ACC112 (cell line): ENCODE measurements around the gene RAC3.

Source experiments
- H2AFZ ChIP-seq: fragments of 200-600 bp; sonication (generic); one replicate; pipeline ENCODE4 v1.6.0; 2017; ENCODE audit warnings: antibody characterized with exemption, low read length; ENCODE audit not compliant: unreplicated experiment
- H3K27ac ChIP-seq: fragments of 200-600 bp; sonication (generic); 2 replicates; pipeline ENCODE4 v1.5.1; 2014; ENCODE audit warnings: low read depth, mild to moderate bottlenecking, antibody characterized with exemption, low read length, moderate library complexity
- H3K27me3 ChIP-seq: fragments of 200-600 bp; sonication (generic); 2 replicates; pipeline ENCODE4 v1.6.1; 2014; ENCODE audit warnings: mild to moderate bottlenecking, antibody characterized with exemption, low read length, moderate library complexity, mixed read lengths; ENCODE audit not compliant: insufficient read depth
- H3K36me3 ChIP-seq: fragments of 200-600 bp; sonication (generic); 2 replicates; pipeline ENCODE4 v1.6.1; 2016; ENCODE audit warnings: mild to moderate bottlenecking, antibody characterized with exemption, low read length, moderate library complexity, mixed read lengths; ENCODE audit not compliant: insufficient read depth
- H3K4me1 ChIP-seq: fragments of 200-600 bp; sonication (generic); one replicate; pipeline ENCODE4 v1.6.1; 2016; ENCODE audit warnings: low read length, mixed read lengths; ENCODE audit not compliant: insufficient read depth, unreplicated experiment, control insufficient read depth
- H3K4me3 ChIP-seq: fragments of 200-600 bp; sonication (generic); 2 replicates; pipeline ENCODE4 v1.5.1; 2014; ENCODE audit warnings: mild to moderate bottlenecking, low read depth, low read length
- H3K79me2 ChIP-seq: fragments of 200-600 bp; sonication (generic); one replicate; pipeline ENCODE4 v1.6.0; 2016; ENCODE audit warnings: low read length; ENCODE audit not compliant: control insufficient read depth, unreplicated experiment, insufficient read depth

The RAC3 gene

DNA sequence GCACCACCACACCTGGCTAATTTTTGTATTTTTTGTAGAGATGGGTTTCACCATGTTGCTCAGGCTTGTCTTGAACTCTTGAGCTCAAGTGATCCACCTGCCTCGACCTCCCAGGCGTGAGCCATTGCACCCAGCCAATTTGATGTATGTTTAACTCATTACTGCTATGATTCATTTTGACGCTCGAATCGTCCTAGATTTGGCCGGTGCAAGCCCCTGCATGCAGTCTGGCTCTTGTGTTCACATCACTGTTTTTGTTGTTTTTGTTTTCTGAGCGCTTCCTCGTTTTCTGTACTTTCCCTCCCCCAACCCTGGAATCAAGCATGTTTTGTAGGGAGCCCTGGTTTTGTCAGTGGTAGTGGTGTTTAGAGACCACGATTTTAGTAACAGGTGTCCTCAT is 42.0 kb downstream of the RAC3 start:
- Histone ChIP-seq H3K4me3 (no peak overlapping the region), H3K27ac (no peak overlapping the region), H3K27me3 (no peaks in the 10 kb centered on the region), H3K79me2 (no peaks in the 10 kb centered on the region), H3K4me1 (no peaks in the 10 kb centered on the region), H2AFZ (no peak overlapping the region), H3K36me3 (no peaks in the 10 kb centered on the region)

DNA sequence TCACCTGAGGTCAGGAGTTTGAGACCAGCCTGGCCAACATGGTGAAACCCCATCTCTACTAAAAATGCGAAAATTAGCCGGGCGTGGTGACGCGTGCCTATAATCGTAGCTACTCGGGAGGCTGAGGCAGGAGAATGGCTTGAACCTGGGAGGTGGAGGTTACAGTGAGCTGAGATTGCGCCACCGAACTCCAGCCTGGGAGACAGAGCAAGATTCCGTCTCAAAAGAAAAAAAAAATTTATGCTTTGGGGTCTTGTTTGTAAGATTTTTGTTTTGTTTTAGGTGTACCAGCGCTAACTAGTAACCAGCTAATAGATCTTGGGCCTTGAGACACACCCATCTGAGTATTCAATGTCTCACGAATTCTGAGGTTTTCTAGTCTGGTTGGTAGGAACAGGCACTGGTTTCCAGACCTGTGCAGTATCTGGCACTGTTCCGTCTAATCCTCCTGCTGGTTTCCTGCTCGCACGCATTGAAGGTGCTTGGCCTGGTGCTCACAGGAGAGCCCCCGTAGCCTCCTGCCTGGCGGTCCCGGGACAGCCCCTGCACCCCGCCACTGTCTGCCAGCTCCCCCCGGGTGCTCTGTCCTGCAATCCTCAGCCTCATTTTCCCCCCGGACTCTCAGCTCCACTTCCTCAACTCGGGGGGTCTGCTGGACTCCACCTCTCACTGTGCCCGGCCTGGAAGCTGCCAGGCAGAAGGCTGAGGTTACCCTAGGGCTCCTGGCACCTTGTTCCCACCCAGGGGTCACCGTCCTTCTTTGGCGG is 44.7 kb downstream of the RAC3 start:
- Histone ChIP-seq H3K36me3 (peaks cover 10% of the 10 kb centered on the region; the same call in 1 of the 2 replicates), H3K27me3 (no peaks in the 10 kb centered on the region), H3K4me3 (no peak overlapping the region), H2AFZ (no peak overlapping the region), H3K79me2 (no peaks in the 10 kb centered on the region), H3K27ac (no peak overlapping the region), H3K4me1 (no peaks in the 10 kb centered on the region)

DNA sequence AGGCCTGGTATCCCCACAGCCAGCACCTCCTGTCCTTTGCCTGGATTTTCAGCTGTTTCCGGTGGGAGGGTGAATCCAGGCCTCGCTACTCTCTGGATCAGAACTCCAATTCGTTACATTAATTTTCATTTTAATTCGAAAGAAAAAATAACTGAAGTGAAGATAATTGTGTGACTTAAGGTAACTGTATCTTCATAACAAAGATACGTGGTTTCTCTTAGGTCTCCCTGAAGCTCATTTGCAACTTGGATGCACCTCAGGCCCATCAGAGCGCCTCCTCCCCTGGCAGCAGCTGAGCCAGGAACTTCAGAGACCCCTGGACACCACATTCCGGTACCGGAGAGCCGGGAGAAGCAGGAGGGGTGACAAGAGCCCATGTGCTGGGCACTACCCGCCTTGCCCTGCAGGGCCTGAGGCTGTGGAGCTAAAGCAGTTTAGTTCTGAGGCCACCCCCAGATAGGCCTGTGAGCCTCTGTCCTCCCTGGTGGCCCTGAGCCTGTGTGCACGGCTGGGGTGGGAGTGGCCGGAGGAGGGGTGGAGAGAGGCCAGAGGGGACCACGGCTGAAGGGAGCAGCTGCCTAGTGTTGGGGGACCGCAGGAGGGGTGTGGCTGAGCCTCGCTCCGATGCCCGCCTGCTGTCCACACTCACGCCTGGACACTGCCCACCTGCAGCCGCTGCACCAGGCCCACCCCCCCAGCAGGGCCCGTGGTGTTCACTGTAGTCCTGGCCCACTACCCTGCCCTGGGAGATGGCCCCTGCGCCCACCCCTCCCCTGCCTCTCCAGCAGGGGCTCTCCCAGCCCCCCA is 45.5 kb downstream of the RAC3 start:
- Histone ChIP-seq H3K4me3 (no peak overlapping the region), H3K4me1 (no peaks in the 10 kb centered on the region), H3K36me3 (peaks cover 10% of the 10 kb centered on the region; the same call in 1 of the 2 replicates), H3K27me3 (no peaks in the 10 kb centered on the region), H3K27ac (no peak overlapping the region), H2AFZ (no peak overlapping the region), H3K79me2 (no peaks in the 10 kb centered on the region)

DNA sequence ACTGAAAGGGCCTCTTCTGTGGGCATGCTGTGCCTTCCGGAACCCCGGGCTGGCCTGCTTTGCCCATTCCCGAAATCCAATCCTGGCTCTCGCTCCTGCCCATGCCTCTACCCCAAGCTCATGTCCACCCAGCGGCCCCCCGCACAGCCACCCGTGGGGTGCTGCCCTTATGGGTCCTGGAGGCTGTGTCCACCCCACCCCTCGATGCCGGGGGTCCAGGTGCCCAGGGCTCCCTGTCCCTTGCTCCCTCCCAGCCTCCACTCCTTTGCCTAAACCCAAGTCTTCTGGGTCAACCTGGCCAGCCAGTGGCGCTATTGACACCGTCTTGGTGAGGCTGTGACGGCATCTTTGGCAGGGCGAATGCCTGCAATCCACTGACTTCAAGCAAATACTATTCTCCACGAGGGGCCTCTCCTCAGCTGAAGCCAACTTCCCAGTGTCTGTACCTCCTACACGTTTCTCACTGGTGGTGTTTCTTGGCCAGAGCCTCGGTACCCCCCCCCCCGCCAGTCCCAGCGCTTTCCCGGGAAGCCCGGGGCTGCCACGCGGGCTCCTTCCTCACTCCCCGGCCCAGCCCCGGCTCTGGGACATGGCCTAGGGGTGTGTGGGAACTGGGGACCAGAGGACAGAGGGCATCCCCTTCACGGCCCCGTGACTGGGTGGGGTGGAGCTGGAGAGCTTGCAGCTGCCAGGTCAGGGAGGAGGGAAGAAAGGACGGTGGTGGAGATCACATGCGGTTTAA is 46.3 kb downstream of the RAC3 start:
- Histone ChIP-seq H3K27me3 (no peaks in the 10 kb centered on the region), H2AFZ (no peak overlapping the region), H3K36me3 (peaks cover 10% of the 10 kb centered on the region; the same call in 1 of the 2 replicates)

DNA sequence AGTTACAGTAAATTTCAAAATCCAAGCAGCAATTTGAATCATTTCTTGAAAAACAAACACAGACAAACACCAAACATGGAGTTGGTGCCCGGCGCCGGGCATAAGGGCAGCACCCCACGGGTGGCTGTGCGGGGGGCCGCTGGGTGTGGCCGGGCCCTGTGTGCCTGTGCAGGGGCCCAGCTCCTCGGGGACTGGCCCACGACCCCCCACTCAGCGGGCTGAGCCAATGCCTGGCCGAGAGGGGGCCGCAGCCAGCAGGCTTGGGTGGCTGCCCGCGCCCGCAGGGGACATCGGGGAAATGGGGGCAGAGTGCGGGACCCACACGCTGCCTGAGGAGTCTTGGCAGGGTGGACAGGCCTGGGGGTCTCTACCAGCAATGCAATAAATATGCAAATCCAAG is 47.0 kb downstream of the RAC3 start:
- Histone ChIP-seq H3K27ac (no peak overlapping the region), H3K27me3 (no peaks in the 10 kb centered on the region), H3K4me3 (no peak overlapping the region), H2AFZ (no peak overlapping the region), H3K79me2 (no peaks in the 10 kb centered on the region), H3K4me1 (no peaks in the 10 kb centered on the region), H3K36me3 (peaks cover 14% of the 10 kb centered on the region; the same call in 1 of the 2 replicates)

More for the DNA sequence above, 46.3 kb downstream of the RAC3 start:
- Histone ChIP-seq H3K4me1 (no peaks in the 10 kb centered on the region), H3K27ac (no peak overlapping the region), H3K79me2 (no peaks in the 10 kb centered on the region), H3K4me3 (no peak overlapping the region)

DNA sequence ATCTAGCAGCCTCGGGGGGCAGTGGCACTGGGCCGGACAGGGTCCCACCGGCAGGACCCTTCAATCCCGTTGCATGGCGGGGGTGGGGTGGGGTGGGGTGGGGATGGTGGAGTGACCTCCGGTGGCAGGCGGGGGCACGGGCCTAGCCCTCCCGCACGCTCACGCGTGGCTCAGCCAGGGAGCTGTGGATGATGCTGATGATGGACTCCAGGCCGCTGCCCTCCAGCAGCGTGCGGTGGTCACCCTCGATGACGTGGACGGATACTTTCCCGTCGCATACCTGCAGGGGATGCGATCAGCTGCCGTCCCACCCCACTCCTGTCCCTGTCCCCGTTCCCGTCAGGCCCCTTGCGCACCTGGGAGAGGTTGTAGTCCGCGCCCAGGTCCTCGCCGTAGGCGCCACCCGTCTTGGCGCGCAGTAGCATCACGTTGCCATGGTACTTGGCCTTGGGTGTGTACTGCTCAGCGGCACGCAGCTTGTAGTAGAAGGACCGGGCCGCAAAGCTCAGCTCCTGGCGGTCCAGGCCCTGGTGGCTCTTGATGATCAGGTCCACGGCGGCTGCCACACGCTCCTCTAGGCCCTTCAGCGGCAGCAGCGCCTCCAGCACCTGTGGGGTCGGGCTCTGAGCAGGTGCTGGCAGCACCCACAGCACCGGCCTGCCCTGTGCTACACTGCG is 47.7 kb downstream of the RAC3 start:
- Histone ChIP-seq H3K27me3 (no peaks in the 10 kb centered on the region), H3K36me3 (peaks cover 18% of the 10 kb centered on the region; the same call in 1 of the 2 replicates), H3K27ac (no peak overlapping the region), H3K4me3 (no peak overlapping the region), H2AFZ (no peak overlapping the region), H3K79me2 (no peaks in the 10 kb centered on the region), H3K4me1 (no peaks in the 10 kb centered on the region)

DNA sequence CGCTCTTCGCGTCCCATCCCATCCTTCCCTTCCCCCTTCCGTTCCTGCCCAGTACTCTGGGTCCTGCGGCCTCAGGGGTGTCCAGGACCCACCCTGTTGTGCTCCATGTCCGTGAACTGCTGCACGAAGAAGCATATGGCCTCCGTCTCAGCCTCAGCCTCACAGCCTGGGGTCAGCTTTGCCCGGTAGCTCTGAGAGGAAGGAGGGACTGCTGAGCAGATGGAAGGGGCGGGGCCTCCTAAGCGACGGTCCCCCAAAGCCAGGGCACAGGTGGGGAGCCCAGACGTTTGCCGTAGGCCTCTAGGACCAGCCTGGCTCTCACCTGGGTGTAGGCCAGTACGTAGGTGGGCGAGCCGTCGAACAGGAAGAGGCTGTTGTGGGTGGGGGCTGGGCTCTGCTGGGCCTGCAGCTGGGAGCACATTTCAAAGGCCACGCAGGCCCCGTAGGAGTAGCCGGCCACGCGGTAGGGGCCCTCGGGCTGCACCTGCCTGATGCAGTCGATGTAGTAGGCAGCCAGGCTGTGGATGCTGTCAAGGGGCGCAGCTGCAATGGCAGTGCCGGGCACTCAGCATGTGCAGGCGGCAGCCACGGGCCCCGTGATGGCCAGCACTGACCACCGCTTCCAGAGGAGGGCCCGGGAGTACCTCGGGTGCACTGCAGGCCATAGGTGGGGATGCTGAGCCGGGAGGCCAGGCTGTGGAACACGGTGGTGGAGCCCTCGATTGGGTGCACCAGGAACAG is 48.7 kb downstream of the RAC3 start:
- Histone ChIP-seq H2AFZ (no peak overlapping the region), H3K79me2 (no peaks in the 10 kb centered on the region), H3K27me3 (no peaks in the 10 kb centered on the region), H3K4me3 (no peak overlapping the region), H3K27ac (no peak overlapping the region), H3K4me1 (no peaks in the 10 kb centered on the region), H3K36me3 (peaks cover 22% of the 10 kb centered on the region; the same call in 1 of the 2 replicates)

DNA sequence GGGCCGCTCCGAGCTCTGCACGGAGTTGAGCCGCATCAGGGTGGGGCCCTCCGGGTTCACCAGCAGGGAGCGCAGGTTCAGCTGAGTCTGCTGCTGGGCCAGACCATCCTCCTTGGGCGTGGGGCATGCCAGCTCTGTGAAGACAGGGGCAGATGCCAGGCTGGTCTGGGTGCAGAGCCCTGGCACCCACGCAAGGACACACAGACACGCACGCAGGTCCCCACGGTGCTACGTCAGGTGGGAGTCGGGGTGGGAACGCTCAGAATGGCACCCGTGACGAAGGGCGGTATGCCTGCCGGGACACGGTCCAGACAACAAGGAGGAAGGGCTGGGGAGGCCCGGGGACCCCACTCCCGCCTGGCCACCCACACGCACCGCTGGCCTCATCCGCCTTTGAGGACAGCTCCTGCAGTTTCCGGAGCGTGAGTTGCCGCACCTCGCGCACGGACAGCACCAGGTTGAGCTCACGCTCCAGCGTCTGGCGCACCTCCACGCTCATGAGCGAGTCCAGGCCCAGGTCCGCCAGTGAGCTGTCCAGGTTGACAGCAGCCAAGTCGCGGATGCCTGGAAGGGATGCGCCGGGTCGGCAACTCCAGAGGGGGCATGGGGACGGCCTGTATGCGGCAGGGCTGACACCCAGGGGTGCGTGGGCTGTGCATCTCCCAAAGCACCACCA is 49.4 kb downstream of the RAC3 start:
- peaks cover 22% of the 10 kb centered on the region; the same call in 1 of the 2 replicates for H3K36me3 ChIP-seq

DNA sequence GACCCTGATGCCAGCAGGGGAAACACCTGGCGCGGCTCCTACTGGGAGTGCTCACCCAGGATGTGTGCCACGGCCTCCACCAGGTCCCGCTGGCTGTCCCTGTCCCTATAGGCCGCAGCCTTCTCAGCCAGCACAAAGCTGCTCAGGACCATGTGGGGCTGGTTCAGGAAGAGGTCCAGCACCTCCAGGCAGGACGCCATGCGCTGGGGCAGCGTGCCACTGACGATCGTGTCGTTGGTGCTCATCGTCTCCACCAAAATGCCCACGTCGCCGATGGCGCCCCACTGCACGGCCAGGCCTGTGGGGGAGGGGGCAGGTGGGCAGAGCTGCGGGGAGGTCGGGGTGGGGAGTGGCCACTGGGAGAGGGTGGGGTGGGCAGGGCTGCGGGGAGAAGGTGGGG is 50.1 kb downstream of the RAC3 start:
- no peaks in the 10 kb centered on the region for H3K79me2 ChIP-seq

More for the DNA sequence above, 49.4 kb downstream of the RAC3 start:
- no peaks in the 10 kb centered on the region for H3K4me1 ChIP-seq
- no peak overlapping the region for H2AFZ ChIP-seq
- no peak overlapping the region for H3K4me3 ChIP-seq
- no peak overlapping the region for H3K27ac ChIP-seq
- H3K79me2 ChIP-seq: no peaks in the 10 kb centered on the region
- no peaks in the 10 kb centered on the region for H3K27me3 ChIP-seq

More for the DNA sequence above, 50.1 kb downstream of the RAC3 start:
- H2AFZ ChIP-seq: no peak overlapping the region
- no peak overlapping the region for H3K27ac ChIP-seq
- H3K27me3 ChIP-seq: no peaks in the 10 kb centered on the region
- peaks cover 22% of the 10 kb centered on the region; the same call in 1 of the 2 replicates for H3K36me3 ChIP-seq
- H3K4me1 ChIP-seq: no peaks in the 10 kb centered on the region
- no peak overlapping the region for H3K4me3 ChIP-seq
